Activated effector memory CD4-positive, alpha-beta T cell treated with anti-CD3 and anti-CD28 coated beads, Interleukin-2, amount 50 U/mL, for 16 hours (primary cell): ENCODE data around the gene YTHDF1.

ENCODE experiments used
- DNase-seq: peaks from one replicate; pipeline ENCODE4 v3.0.0-alpha.2; 2020

YTHDF1 gene

GRCh38 chr20:63153254-63154221 is 62.4 kb downstream of the YTHDF1 start:
- no peak for DNase-seq

DNA sequence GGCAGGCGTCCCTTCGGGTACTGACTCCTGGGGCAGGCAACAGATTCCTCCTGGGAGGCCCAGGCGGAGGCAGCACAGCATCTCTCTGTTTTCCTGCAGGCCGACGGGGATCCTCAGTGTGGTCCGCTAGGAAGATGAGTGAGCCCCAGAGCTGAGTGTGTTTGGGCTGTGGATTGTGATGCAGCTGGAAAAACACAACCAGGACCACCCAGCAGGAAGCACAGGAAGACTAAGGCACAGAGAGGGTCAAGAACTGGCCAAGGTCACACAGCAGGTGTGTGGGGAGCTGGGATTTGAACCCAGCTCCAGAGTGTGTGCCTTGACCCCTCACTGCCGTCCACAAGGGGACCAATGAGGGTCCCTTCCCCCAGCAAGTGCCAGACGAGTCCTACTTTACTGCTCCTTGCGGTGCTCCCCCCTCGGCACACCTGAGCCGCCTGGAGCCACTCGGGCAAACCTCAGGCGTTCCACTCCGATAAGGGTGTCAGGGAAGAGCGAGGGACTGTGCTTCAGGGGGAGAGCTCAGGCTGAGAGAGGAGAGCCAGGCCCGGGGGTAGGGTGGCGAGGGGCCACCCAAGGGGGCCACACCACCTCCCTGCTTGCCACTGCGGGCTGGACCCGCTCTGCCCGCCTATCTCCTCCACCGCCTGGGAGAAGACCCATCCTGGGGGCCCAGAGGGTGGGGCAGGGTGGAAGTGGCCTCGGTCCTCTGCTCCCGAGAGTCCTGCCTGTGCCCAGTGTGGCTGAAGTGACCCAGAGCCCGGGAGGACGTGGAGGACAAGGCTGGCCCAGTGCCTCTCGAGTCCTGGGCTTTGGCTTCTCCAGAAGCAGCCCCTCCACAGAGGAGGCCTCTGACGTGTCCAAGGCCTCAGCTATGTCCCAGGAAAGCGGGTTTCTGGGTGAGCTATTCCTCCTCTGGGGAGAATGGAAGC is 63.3 kb downstream of the YTHDF1 start:
- DNase-seq = no peak

DNA sequence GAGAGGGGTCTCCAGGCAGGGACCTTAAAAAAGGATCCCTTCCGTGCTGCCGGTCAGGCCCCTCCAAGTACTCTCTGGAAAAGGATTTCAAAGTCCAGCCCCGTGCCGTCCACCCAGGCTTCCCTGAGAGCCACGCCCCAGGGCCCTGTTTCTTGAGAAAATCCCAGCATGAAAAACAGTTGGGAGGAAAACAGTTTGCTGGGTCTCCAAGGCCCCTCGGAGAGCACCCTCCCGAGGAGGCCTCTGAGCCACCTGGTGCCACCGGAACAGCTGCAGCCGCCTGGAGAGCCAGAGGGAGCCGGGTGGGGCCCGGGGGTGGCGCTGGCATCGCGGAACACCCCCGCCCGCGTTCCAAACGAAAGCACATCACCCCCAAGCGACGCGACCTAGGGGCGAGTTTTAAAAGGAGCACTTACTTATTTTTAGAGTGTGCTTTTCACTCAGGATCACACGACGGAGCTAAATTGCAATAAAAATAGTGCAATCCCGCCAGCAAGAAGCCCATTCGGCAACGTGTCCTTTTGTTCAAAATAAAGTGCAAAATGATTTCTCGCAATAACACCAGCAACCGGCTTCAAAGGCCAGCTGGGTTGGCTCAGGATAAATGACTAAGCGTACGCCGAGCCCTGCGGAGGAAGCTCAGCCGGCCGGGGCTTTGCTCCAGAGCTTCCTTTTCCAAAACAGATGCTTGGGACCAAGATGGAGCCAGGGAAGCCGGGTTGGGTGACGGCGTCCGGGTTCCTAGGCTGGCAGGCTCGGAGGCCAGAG is 64.2 kb downstream of the YTHDF1 start:
- no peak for DNase-seq

DNA sequence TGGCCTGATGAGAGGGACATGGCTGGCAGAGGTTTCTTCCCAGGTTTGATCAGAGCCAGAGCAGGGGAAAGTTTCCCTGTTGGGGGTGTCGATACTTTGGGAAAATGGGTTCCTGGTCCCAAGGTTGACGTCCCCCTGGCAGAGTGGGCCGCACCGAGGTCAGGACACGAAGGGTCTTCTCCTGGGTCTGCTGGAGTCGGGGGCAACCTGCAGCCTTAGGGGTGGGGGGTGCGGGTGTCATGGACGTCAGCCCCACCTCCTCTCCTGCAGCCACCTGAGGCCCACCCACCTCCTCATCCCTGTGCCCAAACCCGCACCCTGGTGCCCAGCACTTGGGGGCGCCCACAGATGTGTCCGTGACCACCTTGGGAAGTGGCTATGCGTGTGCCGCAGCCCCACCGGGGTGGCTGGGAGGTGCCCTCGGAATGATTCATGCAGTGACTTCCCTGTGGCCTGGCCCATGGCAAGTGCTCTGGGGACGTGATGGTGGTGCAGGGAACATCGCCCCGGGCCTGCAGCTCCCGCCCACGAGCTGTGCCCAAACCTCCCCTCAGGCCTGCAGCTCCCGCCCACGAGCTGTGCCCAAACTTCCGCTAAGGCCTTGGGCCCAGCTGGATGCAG is 64.9 kb downstream of the YTHDF1 start:
- no peak for DNase-seq

GRCh38 chr20:63150391-63150898 is 65.5 kb downstream of the YTHDF1 start:
- no peak for DNase-seq

- DNase-seq = no peak
Measured at GRCh38 chr20:63149531-63150192, 66.3 kb downstream of the YTHDF1 start.

DNA sequence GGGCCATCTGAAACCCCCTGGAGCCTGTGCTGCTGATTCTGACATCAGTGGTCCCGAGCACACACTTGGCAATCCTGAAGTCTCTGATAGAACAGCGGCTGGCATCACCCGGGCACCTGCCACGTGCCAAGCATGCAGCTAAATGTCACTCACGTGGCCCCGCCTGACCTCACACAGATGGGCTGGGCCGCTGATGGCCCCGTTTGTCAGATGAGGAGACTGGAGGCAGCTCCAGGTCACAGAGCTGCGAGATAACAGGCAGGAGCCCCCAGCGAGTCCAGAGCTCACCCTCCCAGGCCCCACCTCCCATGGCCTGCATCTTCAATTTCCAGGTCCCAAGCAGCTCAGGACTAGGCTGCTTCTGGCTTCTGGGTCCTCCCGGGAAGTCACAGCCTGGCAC is 67.2 kb downstream of the YTHDF1 start:
- DNase-seq = no peak

- DNase-seq = no peak
Measured at GRCh38 chr20:63147532-63147931, 68.4 kb downstream of the YTHDF1 start.
